ENCODE data around the gene SH2D7.

The SH2D7 gene

DNA sequence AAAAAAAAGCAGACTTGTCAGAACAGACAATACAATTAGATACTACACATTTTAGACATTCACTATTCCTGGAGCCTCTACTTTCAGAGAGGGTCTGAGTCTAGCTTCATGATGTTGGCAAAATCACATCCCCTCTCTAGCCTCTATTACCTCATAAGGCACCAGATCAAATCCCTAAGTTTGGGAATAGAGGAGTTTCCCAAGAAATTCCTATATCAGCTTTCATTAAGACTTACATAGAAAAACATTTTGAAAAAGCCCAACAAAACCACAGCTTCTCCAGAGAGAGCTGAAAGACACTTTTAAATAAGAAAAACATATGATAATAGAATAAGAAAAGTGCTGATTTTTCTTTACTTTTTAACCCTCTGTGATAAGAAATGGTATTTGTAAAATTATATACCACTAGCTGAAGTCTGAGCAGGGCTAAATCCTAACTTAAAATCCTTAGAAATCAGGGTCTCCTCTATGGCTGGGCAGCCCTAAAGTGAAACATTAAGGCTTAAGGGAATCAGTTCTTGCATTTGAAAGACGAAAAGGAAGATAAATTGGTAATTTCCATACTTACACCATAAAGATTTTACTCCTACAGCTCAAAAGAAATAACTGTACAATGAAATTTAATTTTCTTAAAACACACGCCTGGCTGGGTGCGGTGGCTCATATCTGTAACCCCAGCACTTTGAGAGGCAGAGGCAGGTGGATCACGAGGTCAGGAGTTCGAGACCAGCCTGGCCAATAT lies 19.1 kb upstream of the SH2D7 start:
- peak overlapping the region; percentile 96 for H3K27ac ChIP-seq
- TF ChIP-seq, protein P1, sequence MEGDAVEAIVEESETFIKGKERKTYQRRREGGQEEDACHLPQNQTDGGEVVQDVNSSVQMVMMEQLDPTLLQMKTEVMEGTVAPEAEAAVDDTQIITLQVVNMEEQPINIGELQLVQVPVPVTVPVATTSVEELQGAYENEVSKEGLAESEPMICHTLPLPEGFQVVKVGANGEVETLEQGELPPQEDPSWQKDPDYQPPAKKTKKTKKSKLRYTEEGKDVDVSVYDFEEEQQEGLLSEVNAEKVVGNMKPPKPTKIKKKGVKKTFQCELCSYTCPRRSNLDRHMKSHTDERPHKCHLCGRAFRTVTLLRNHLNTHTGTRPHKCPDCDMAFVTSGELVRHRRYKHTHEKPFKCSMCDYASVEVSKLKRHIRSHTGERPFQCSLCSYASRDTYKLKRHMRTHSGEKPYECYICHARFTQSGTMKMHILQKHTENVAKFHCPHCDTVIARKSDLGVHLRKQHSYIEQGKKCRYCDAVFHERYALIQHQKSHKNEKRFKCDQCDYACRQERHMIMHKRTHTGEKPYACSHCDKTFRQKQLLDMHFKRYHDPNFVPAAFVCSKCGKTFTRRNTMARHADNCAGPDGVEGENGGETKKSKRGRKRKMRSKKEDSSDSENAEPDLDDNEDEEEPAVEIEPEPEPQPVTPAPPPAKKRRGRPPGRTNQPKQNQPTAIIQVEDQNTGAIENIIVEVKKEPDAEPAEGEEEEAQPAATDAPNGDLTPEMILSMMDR (conservative IDR thresholded peaks at IDR 0.05) = no peak

DNA sequence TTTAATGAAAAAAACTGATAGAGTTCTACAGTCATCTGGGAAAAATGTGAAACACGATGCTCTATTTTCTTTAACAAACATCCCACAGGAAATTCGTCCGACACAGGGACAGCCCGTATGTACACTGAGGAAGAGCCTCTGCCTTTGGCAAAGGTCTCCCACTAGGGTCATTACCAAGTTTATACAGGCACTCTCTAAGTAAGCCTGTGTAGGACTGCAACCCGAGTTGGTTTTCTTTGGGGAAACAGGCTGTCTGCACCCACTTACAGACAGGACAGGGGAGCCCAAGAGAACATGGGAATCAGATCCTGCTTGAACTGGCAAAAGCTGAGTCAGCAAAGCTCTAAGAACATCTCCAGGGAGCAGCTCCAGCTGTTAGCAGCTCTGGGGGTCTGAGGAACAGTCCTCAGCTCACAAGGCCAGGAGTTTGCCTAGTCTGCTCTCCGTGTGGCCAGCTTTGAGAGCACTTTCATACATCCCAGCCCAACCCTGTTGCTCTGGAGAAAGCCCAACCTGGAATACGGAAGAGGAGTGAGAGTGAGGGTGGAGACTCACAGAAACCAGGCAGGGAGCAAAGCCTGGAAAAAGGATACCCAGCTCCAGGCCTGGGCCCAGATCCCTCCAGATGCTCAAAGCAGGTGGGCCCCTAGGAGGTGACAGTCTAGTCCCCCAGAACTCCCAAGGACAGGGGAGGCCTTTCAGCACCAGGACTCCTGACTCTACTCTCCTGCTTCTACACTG lies 16.7 kb upstream of the SH2D7 start:
- peak overlapping the region; percentile 95 for H3K27ac ChIP-seq
- TF ChIP-seq, protein P1 (conservative IDR thresholded peaks at IDR 0.05) = no peak

DNA sequence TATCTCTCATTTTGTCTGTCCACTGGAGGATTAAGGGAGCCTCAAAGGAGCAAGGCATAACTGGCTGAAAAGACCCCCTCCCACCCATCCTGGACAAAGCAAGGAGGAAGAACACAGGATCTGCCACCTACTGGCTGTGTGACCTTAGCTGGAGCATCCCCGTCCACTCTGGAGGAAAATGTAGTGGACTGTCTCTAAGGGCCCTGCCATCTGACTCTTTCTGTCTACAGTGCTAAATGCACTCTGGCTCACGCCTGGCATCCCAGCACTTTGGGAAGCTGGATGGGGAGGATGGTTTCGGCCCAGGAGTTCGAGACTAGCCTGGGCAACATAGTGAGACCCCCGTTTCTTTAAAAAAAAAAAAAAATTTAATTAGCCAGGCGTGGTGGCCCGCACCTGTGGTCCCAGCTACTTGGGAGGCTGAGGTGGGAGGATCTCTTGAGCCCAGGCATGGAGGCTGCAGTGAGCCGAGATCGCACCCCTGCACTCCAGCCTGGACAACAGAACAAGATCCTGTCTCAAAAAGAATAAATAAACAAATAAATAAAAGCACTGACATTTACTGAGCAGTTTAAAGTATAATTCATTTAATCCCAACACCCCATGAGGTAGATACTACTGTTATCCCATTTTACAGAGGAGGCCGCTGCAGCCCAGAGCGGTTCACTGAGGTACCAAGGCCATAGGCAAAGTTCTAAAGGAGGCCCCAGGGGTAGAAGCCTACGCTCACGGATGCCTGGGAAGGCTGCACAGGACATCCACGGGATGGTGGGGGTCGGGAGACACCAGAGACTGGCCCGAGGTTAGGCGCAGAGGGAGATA lies 15.9 kb upstream of the SH2D7 start:
- peak overlapping the region; percentile 95 for H3K27ac ChIP-seq
- TF ChIP-seq, protein P1 (conservative IDR thresholded peaks at IDR 0.05) = no peak; the same call in 1 of the 2 replicates

DNA sequence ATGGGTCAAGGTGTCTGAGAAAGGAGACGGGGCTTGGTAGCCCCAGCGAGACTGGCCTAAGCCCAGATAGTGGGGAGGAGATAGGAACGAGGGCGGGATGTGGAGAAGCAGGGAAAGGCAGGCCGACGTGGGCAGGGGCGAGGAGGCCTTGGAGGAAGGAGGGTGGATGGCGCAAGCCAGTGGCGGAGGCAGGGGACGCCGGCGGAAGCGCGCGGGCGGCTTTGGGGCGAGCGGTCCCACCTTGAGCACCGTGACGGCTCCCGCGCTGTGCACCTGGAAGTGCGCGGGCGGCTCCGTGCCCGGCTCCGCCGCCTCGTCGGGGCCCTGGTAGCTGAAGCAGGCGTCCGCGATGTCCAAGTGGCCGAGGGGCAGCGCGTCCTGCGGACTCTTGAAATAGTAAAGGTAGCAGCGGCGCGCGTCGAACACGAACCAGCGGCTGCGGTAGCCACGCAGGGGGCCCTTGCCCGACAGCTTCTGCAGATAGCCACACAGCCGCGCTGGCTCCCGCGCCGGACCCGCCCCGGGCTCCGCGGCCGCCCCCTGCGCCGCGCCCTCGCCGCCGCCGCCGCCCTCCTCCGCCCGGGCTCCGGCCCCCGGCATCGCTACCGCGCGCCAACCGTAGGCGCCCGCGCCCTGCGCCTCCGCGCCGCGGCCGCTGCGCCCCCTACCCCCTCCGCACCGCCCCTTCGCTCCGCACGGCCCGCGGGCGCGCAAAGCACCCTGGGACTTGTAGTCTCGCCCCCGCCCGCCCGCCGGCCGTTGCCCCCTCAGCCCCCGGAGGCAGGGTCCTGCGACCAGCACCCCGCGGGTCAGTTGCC lies 15.1 kb upstream of the SH2D7 start, which contains the start of gene TBC1D2B:
TSS of gene TBC1D2B (minus strand) at position 659 of the 818 bp plus-strand sequence. CDS start at position 600, 59 bp downstream.
- H3K27ac ChIP-seq = peak within 1 kb of the TSS; percentile 95
- TF ChIP-seq, protein P1 (conservative IDR thresholded peaks at IDR 0.05) = peak; percentile 42

DNA sequence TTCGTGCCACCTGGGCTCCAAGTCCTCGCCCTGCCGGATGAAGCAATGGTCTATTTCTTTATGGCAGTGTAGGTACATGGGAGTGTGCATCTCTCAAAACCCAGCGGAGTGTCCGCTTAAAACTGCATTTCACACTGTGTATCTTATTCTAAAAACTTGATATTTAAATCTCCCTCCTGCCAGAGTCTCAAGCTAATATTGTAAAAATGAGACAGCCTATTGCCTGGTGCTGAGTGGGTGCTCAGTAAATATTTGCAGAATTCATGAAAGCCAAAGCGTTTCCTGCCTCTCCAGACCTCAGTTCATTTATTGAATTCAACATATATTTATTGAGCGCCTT lies 14.5 kb upstream of the SH2D7 start:
- peak overlapping the region; percentile 95 for H3K27ac ChIP-seq
- TF ChIP-seq, protein P1 (conservative IDR thresholded peaks at IDR 0.05) = no peak; the same call in 1 of the 2 replicates

DNA sequence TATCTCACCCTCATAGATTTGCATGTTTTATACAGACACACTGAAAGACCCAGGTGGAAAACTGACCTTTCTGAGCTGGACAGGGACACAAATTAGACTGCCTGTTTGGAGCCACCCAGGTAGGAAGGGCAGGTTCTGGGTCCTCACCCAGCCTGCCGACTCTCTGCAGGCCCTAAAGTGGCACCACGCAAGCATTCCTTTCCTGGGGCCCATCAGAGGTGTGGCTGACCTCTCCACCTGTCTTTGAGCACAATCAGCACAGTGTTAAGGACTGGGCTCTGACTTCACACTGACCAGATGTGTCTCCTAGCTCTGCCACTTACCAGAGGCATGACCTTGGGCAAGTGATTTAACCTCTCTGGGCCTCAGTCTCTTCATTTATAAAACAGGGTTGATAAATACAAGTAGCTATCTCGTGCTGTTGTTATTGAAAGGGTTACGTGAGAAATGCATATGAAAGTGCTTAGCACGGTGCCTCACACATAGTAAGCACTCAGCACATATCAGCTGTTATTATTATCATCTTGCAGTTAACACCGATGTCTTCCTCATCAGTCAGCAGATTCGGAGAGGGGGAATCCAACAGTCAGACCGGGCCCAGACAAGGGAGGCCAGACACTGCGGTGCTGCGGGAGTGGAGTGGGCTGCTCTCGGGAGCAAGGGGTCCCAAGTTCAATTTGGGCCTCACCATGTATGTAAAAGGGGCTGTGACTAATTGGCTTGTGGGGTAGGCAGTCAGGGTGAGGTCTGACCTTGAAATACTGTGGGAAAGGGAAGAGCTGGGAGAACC lies 12.9 kb upstream of the SH2D7 start:
- H3K27ac ChIP-seq = peak overlapping the region; percentile 95
- TF ChIP-seq, protein P1 (conservative IDR thresholded peaks at IDR 0.05) = no peak

All from VCaP (cell line).